Cardiac muscle cell (in vitro differentiated cells and primary cell): ENCODE measurements around the gene DEPDC5. TPM values are rescaled to one million over a fixed set of nuclear protein-coding genes. Genes with fewer than 3 reads are reported as not detected.

Source experiments
- DNase-seq, 2 donors: peaks; one replicate each; pipeline versions ENCODE4 v3.0.0 to v3.0.0-alpha.2; 2010 to 2017; ENCODE audit warnings: low read depth in 1 of 2, low spot score in 1 of 2
- H3K27ac ChIP-seq: fragments of 200-600 bp; sonication (generic); 2 replicates; pipeline ENCODE4 v1.5.1; 2016
- H3K27me3 ChIP-seq: fragments of 200-600 bp; sonication (generic); 2 replicates; pipeline ENCODE4 v1.6.0; 2016; ENCODE audit warnings: control low read depth
- H3K36me3 ChIP-seq: fragments of 200-600 bp; sonication (generic); 2 replicates; pipeline ENCODE4 v1.5.1; 2016; ENCODE audit warnings: control low read depth
- H3K4me1 ChIP-seq: fragments of 200-600 bp; sonication (generic); 2 replicates; pipeline ENCODE4 v1.8.1; 2017; ENCODE audit warnings: low read depth, mild to moderate bottlenecking, mixed run types
- H3K4me3 ChIP-seq: fragments of 200-600 bp; sonication (generic); 2 replicates; pipeline ENCODE4 v1.5.1; 2016; ENCODE audit warnings: mild to moderate bottlenecking
- H3K9me3 ChIP-seq: fragments of 200-600 bp; sonication (generic); 2 replicates; pipeline ENCODE4 v1.5.1; 2017; ENCODE audit warnings: low read depth, mild to moderate bottlenecking, control low read depth
- CTCF ChIP-seq: IDR thresholded peaks from 2 replicates; pipeline ENCODE4 v1.5.1; 2012; ENCODE audit warnings: low read depth, mild to moderate bottlenecking, low read length
- polyA plus RNA-seq: library from polyadenylated mRNA; unstranded; fragments of >200 nt; fragmentation: Nextera tagmentation; extraction: Ambion mirVana; gene quantifications from 2 replicates; pipeline ENCODE4 v1.2.1, GENCODE V29; 2016
- total RNA-seq: library from RNA; depleted of rRNA; stranded (reverse); fragments of >200 nt; gene quantifications from 2 replicates; pipeline ENCODE4 v1.2.3, GENCODE V29; 2016

The DEPDC5 gene
- total and polyA plus RNA-seq, 2 experiments from 2014 or later = 18.2 to 30.6 TPM

DNA sequence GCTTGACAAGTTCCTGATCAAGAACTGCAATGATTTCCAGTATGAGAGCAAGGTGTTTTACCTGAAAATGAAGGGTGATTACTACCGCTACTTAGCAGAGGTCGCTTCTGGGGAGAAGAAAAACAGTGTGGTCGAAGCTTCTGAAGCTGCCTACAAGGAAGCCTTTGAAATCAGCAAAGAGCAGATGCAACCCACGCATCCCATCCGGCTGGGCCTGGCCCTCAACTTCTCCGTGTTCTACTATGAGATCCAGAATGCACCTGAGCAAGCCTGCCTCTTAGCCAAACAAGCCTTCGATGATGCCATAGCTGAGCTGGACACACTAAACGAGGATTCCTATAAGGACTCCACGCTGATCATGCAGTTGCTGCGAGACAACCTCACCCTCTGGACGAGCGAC is 202.5 kb downstream of the DEPDC5 start:
- Histone ChIP-seq H3K27me3 (no peaks in the 10 kb centered on the region), H3K4me1 (no peaks in the 10 kb centered on the region), H3K36me3 (peaks cover 10% of the 10 kb centered on the region), H3K4me3 (no peak overlapping the region), H3K9me3 (no peaks in the 10 kb centered on the region), H3K27ac (no peak overlapping the region)
- no peak for TF ChIP-seq CTCF
- no peak for DNase-seq

Other genes with a start within 250 kb of the DEPDC5 start
- 30.8 and 39.6 TPM in 2 replicates for gene PISD, start 91.8 kb upstream of the DEPDC5 start, total RNA-seq
- gene PISD, start 91.8 kb upstream of the DEPDC5 start, polyA plus RNA-seq = 30.4 and 31.2 TPM in 2 replicates
- 14.0 and 21.1 TPM in 2 replicates for gene PRR14L, start 3.9 kb upstream of the DEPDC5 start, total RNA-seq
- gene PRR14L, start 3.9 kb upstream of the DEPDC5 start, polyA plus RNA-seq = 13.8 and 22.5 TPM in 2 replicates
- 58.4 and 70.8 TPM in 2 replicates for gene YWHAH, start 190.5 kb downstream of the DEPDC5 start, total RNA-seq
- 143 and 164 TPM in 2 replicates for gene YWHAH, start 190.5 kb downstream of the DEPDC5 start, polyA plus RNA-seq